Astrocyte of the hippocampus (primary cell): ENCODE data around the gene THUMPD1.
"Not testable (repeated sequence)": the region's sequence is repeated elsewhere in the genome, so short reads cannot be mapped to it uniquely, and the experiment has no call there.

Experiments used
- DNase-seq: peaks from one replicate; pipeline ENCODE4 v3.0.0; 2011; ENCODE audit warnings: low read depth, low spot score

Gene THUMPD1

DNA sequence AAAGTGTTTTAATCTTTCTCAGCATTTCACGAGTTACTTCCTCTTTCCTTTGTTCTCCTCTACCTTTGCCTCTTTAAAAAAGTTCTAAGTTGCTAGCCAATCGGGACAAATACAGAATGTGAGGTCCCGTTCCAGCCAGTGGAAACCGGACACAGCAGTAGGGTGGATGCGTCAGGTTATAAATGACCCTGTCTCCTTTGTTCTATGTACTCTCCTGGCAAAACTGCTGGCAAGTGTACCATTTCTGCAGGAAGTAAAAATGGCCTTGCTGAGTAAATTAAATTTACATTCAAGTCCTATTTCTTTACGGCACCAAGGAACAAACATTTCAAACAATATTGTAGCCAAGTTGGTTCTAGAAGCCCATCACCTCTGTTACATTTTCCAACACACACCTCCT is 47.5 kb downstream of the THUMPD1 start:
- DNase-seq = not testable (repeated sequence)

- no peak for DNase-seq
These were observed 52.0 kb downstream of the THUMPD1 start for GRCh38 chr16:20689668-20690067.

- no peak for DNase-seq
These were observed 57.8 kb downstream of the THUMPD1 start for GRCh38 chr16:20683812-20684211.
